Psoas muscle (tissue), 8 donors: ENCODE measurements around the gene JMJD1C. TPM values are rescaled to one million over a fixed set of nuclear protein-coding genes. Genes with fewer than 3 reads are reported as not detected.

Source experiments
- ATAC-seq, 4 donors: fragments of 200-7000 bp; cut with Tn5 transposase; one replicate each; pipeline ENCODE4 v1.9.1; 2020; ENCODE audit warnings: moderate library complexity in 3 of 4, mild to moderate bottlenecking in 2 of 4
- DNase-seq, 2 donors: peaks; one replicate each; pipeline ENCODE4 v3.0.0-alpha.2; 2020
- H3K27ac ChIP-seq: fragments of 200-600 bp; one replicate; pipeline ENCODE4 v1.8.0; 2022
- H3K27me3 ChIP-seq, 3 donors: fragments of 200-600 bp in 1 of 3; one replicate each; pipeline versions ENCODE4 v1.6.1 to v1.8.0; 2013 to 2022; ENCODE audit warnings: low read length in 2 of 3, mild to moderate bottlenecking in 2 of 3, moderate library complexity in 1 of 3; ENCODE audit not compliant: insufficient read depth in 3 of 3
- H3K36me3 ChIP-seq, 2 donors: fragments of 200-600 bp in 1 of 2; one replicate each; pipeline versions ENCODE4 v1.6.1 to v1.8.0; 2013 to 2022; ENCODE audit warnings: low read depth in 1 of 2, mild to moderate bottlenecking in 1 of 2, moderate library complexity in 1 of 2; ENCODE audit not compliant: insufficient read depth in 1 of 2
- H3K4me1 ChIP-seq: fragments of 200-600 bp; one replicate; pipeline ENCODE4 v1.8.0; 2022
- H3K4me3 ChIP-seq: fragments of 200-600 bp; one replicate; pipeline ENCODE4 v1.8.0; 2022; ENCODE audit warnings: mild to moderate bottlenecking
- H3K9me3 ChIP-seq: fragments of 200-600 bp; one replicate; pipeline ENCODE4 v1.8.0; 2022
- CTCF ChIP-seq: fragments of 200-600 bp; IDR thresholded peaks from one replicate; pipeline ENCODE4 v1.8.0; 2022; ENCODE audit warnings: antibody characterized with exemption
- WGBS, 3 donors: extraction: QIAGEN DNeasy Blood & Tissue Kit; methylation state at CpG; one replicate each; pipeline versions ENCODE4 v1.1.6 to v1.1.7; 2013; 5-methylcytosine and 5-hydroxymethylcytosine counted together
- intact Hi-C, 2 donors: fragments of 100-400 bp; cut with DNase I; formaldehyde crosslinking; loops; one replicate each; pipeline versions ENCODE4 v1.11.0 to v1.14.2; 2022
- polyA plus RNA-seq, 3 donors: library from polyadenylated mRNA; stranded (reverse); fragments of 200-250 nt; gene quantifications; one replicate each; pipeline ENCODE4 v1.2.3, GENCODE V29; 2013
- total RNA-seq, 4 donors: library from RNA; stranded (reverse); fragmentation: NEBNext Ultra II Directional in 2 of 4; extraction: Animal tissue kit (Norgen Biotek cat#: 25700) in 2 of 4; gene quantifications; one replicate each; pipeline versions ENCODE4 v1.2.1 to v1.2.4, GENCODE V29; 2021 to 2023
- donor health status: healthy with polysubstance abuse.
- donor health status: DM: no; HTN: no; CAD: no; lungs with moderate emphysema.
- donor health status: Bipolar disorder and iron deficiency.
- donor health status: healthy.
- donor health status: DM: yes; HTN: yes; CAD: no.
- donor health status: DM: no; HTN: no; CAD: no.
- donor health status: DM: no; HTN: no; CAD: no.
- donor health status: DM: yes; HTN: yes; CAD: no.

The JMJD1C gene
- total and polyA plus RNA-seq, 7 donors, result 17.5 to 74.4 (median 28.8) TPM

GRCh38 chr10:63260103-63260859, 205.5 kb downstream of the JMJD1C start:
- peaks cover 82% of the 10 kb centered on the region for H3K4me1 ChIP-seq
- TF ChIP-seq CTCF, result no peak
- peaks cover 0 to 11% of the 10 kb centered on the region in 2 donors for H3K36me3 ChIP-seq
- H3K27me3 ChIP-seq, result no peaks in the 10 kb centered on the region
- WGBS, 3 donors, result 95 to 97% (median 96%) methylated on average over 17 of the region's 17 CpGs
- H3K4me3 ChIP-seq, result no peak overlapping the region
- H3K27ac ChIP-seq, result no peak overlapping the region
- ATAC-seq (no peak), DNase-seq (no peak)
- H3K9me3 ChIP-seq, result no peaks in the 10 kb centered on the region
- intact Hi-C loops, result loop anchor here (5.0 to 10.0 kb wide), 2 partner anchors 43 to 205 kb away; partner anchors contain the start of gene JMJD1C (in 1 of the 2)

GRCh38 chr10:63258920-63259678, 206.7 kb downstream of the JMJD1C start:
- DNase-seq, result no peak
- WGBS, 3 donors, result 39 to 77% (median 43%) methylated on average over 2 of the region's 2 CpGs
- Histone ChIP-seq H3K36me3 (peaks cover 0 to 11% of the 10 kb centered on the region in 2 donors), H3K9me3 (no peaks in the 10 kb centered on the region), H3K4me1 (peaks cover 82% of the 10 kb centered on the region), H3K27ac (peak overlapping the region; percentile 46), H3K4me3 (peak overlapping the region; percentile 44), H3K27me3 (no peaks in the 10 kb centered on the region)
- ATAC-seq, result no peak
- intact Hi-C loops, result no loop called here
- TF ChIP-seq CTCF, result no peak

GRCh38 chr10:63257778-63258177, 208.0 kb downstream of the JMJD1C start:
- WGBS, 3 donors, result 56 to 66% (median 64%) methylated on average over 2 of the region's 2 CpGs
- no peaks in the 10 kb centered on the region for H3K27me3 ChIP-seq

More at GRCh38 chr10:63257778-63258177, 208.0 kb downstream of the JMJD1C start:
- Histone ChIP-seq H3K9me3 (no peaks in the 10 kb centered on the region), H3K27ac (no peak overlapping the region), H3K4me3 (peak overlapping the region; percentile 17), H3K36me3 (peaks cover 0 to 11% of the 10 kb centered on the region in 2 donors), H3K4me1 (peaks cover 88% of the 10 kb centered on the region)
- TF ChIP-seq CTCF, result no peak
- DNase-seq, result no peak
- ATAC-seq, result no peak
- intact Hi-C loops, result no loop called here
